Suprapubic skin (tissue), 4 donors: Measurements from ENCODE around the gene EVI5L. TPM values are rescaled to one million over a fixed set of nuclear protein-coding genes. Genes with fewer than 3 reads are reported as not detected.

Source experiments
- DNase-seq, 2 donors: peaks; one replicate each; pipeline ENCODE4 v3.0.0-alpha.2; 2019; ENCODE audit warnings: low spot score in 2 of 2
- H3K27ac ChIP-seq: fragments of 200-600 bp; sonication (generic); one replicate; pipeline ENCODE4 v1.5.1; 2019
- H3K27me3 ChIP-seq: fragments of 200-600 bp; sonication (generic); one replicate; pipeline ENCODE4 v1.5.1; 2019
- H3K36me3 ChIP-seq: fragments of 200-600 bp; sonication (generic); one replicate; pipeline ENCODE4 v1.5.1; 2019
- H3K4me1 ChIP-seq: fragments of 200-600 bp; sonication (generic); one replicate; pipeline ENCODE4 v1.5.1; 2019
- H3K4me3 ChIP-seq: fragments of 200-600 bp; sonication (generic); one replicate; pipeline ENCODE4 v1.5.1; 2019; ENCODE audit warnings: mild to moderate bottlenecking
- H3K9me3 ChIP-seq: fragments of 200-600 bp; sonication (generic); one replicate; pipeline ENCODE4 v1.5.1; 2019
- CTCF ChIP-seq, 2 donors: fragments of 200-600 bp in 1 of 2; fragments of 450-650 bp in 1 of 2; sonication (generic) in 1 of 2; IDR thresholded peaks; one replicate each; pipeline ENCODE4 v1.5.1; 2016 to 2019; ENCODE audit warnings: antibody characterized with exemption in 2 of 2, mild to moderate bottlenecking in 1 of 2, moderate library complexity in 1 of 2
- EP300 ChIP-seq: sonication (generic); formaldehyde crosslinking; IDR thresholded peaks from one replicate; pipeline ENCODE4 v1.6.1; 2017; ENCODE audit warnings: antibody characterized with exemption
- POLR2A ChIP-seq, 2 donors: fragments of 450-650 bp; IDR thresholded peaks; one replicate each; pipeline ENCODE4 v1.6.1; 2017; ENCODE audit warnings: antibody characterized with exemption in 2 of 2, mild to moderate bottlenecking in 2 of 2, moderate library complexity in 2 of 2
- POLR2AphosphoS5 ChIP-seq, 3 donors: sonication (generic); formaldehyde crosslinking; IDR thresholded peaks; one replicate each; pipeline ENCODE4 v1.6.1; 2017; ENCODE audit warnings: antibody characterized with exemption in 3 of 3
- WGBS: methylation state at CpG from one replicate; pipeline ENCODE4 v1.1.5; 2018; 5-methylcytosine and 5-hydroxymethylcytosine counted together
- total RNA-seq, 4 donors: library from RNA; depleted of rRNA; stranded (reverse); fragments of >200 nt; gene quantifications; one replicate each; pipeline ENCODE4 v1.1.0, GENCODE V29; 2016

The EVI5L gene
- total RNA-seq, 4 donors from 2014 or later: 17.2 to 29.4 (median 25.6) TPM

GRCh38 chr19:7874897-7875273, 44.9 kb downstream of the EVI5L start:
- WGBS: 58% methylated on average over 12 of the region's 12 CpGs
- Histone ChIP-seq H3K4me3 (no peak overlapping the region), H3K36me3 (no peaks in the 10 kb centered on the region), H3K27me3 (peaks cover 33% of the 10 kb centered on the region), H3K4me1 (peaks cover 41% of the 10 kb centered on the region), H3K27ac (no peak overlapping the region), H3K9me3 (no peaks in the 10 kb centered on the region)
- no peak for DNase-seq
- no peak for TF ChIP-seq CTCF (IDR thresholded peaks at IDR 0.05)
- no peak for TF ChIP-seq POLR2AphosphoS5 (IDR thresholded peaks at IDR 0.05)
- no peak for TF ChIP-seq EP300
- TF ChIP-seq POLR2A (IDR thresholded peaks at IDR 0.05): no peak

GRCh38 chr19:7877249-7877836, 47.3 kb downstream of the EVI5L start:
- no peak overlapping the region for H3K27ac ChIP-seq
- H3K4me1 ChIP-seq: peaks cover 19% of the 10 kb centered on the region
- WGBS: 68% methylated on average over 6 of the region's 6 CpGs

GRCh38 chr19:7879111-7879807, 49.2 kb downstream of the EVI5L start:
- peaks cover 9% of the 10 kb centered on the region for H3K27me3 ChIP-seq
- no peaks in the 10 kb centered on the region for H3K36me3 ChIP-seq
- no peak overlapping the region for H3K4me3 ChIP-seq
- WGBS: 26% methylated on average over 5 of the region's 18 CpGs
- peaks cover 7% of the 10 kb centered on the region for H3K4me1 ChIP-seq
- H3K9me3 ChIP-seq: no peaks in the 10 kb centered on the region
- DNase-seq: no peak
- TF ChIP-seq POLR2A (IDR thresholded peaks at IDR 0.05) (no peak), POLR2AphosphoS5 (IDR thresholded peaks at IDR 0.05) (no peak), CTCF (IDR thresholded peaks at IDR 0.05) (no peak), EP300 (no peak)
- H3K27ac ChIP-seq: no peak overlapping the region

More at GRCh38 chr19:7877249-7877836, 47.3 kb downstream of the EVI5L start:
- Histone ChIP-seq H3K4me3 (no peak overlapping the region), H3K9me3 (no peaks in the 10 kb centered on the region), H3K27me3 (peaks cover 29% of the 10 kb centered on the region), H3K36me3 (no peaks in the 10 kb centered on the region)
- no peak for TF ChIP-seq EP300
- TF ChIP-seq POLR2AphosphoS5 (IDR thresholded peaks at IDR 0.05): no peak
- no peak for TF ChIP-seq CTCF (IDR thresholded peaks at IDR 0.05)
- no peak for TF ChIP-seq POLR2A (IDR thresholded peaks at IDR 0.05)
- DNase-seq: no peak

GRCh38 chr19:7879836-7880235, 49.8 kb downstream of the EVI5L start:
- DNase-seq: no peak
- H3K36me3 ChIP-seq: no peaks in the 10 kb centered on the region
- H3K9me3 ChIP-seq: no peaks in the 10 kb centered on the region
- WGBS: 72% methylated on average over 19 of the region's 19 CpGs
- H3K27ac ChIP-seq: no peak overlapping the region
- TF ChIP-seq CTCF (IDR thresholded peaks at IDR 0.05) (no peak), EP300 (no peak), POLR2A (IDR thresholded peaks at IDR 0.05) (no peak), POLR2AphosphoS5 (IDR thresholded peaks at IDR 0.05) (no peak)
- H3K4me1 ChIP-seq: peaks cover 1% of the 10 kb centered on the region
- H3K27me3 ChIP-seq: peaks cover 4% of the 10 kb centered on the region
- H3K4me3 ChIP-seq: no peak overlapping the region

GRCh38 chr19:7881910-7882309, 51.9 kb downstream of the EVI5L start:
- no peaks in the 10 kb centered on the region for H3K27me3 ChIP-seq
- no peak overlapping the region for H3K27ac ChIP-seq
- no peak for DNase-seq
- WGBS: 92% methylated on average over 3 of the region's 3 CpGs
- no peaks in the 10 kb centered on the region for H3K36me3 ChIP-seq
- H3K4me3 ChIP-seq: no peak overlapping the region
- TF ChIP-seq EP300 (no peak), CTCF (IDR thresholded peaks at IDR 0.05) (no peak), POLR2AphosphoS5 (IDR thresholded peaks at IDR 0.05) (no peak), POLR2A (IDR thresholded peaks at IDR 0.05) (no peak)
- no peaks in the 10 kb centered on the region for H3K4me1 ChIP-seq
- H3K9me3 ChIP-seq: no peaks in the 10 kb centered on the region
